Measurements from ENCODE around the gene FCGR2B. TPM values are rescaled to one million over a fixed set of nuclear protein-coding genes. Genes with fewer than 3 reads are reported as not detected.
"Not testable (repeated sequence)": the region's sequence is repeated elsewhere in the genome, so short reads cannot be mapped to it uniquely, and the experiment has no call there.

The FCGR2B gene
- total RNA-seq, 2 donors from 2014 or later: 1.9 to 5.7 TPM

- H3K27ac ChIP-seq: no peak within 1 kb of the TSS
- intact Hi-C loops (cut with DNase I): no loop called here
- no peaks in the 10 kb centered on the region for H3K4me1 ChIP-seq (replicated peaks)
- no peaks in the 10 kb centered on the region for H3K9me3 ChIP-seq
- no peak for TF ChIP-seq CTCF (IDR thresholded peaks at IDR 0.05)
- no peaks in the 10 kb centered on the region for H3K36me3 ChIP-seq
- no peak within 1 kb of the TSS for H3K4me3 ChIP-seq
- no peak for DNase-seq (ENCODE audit: low spot score)
- H3K27me3 ChIP-seq (replicated peaks; ENCODE audit: insufficient read depth): no peaks in the 10 kb centered on the region
- WGBS: 86% methylated on average over 4 of the region's 4 CpGs
These were observed 31.9 kb upstream of the FCGR2B start, which contains the start of gene FCGR3B for GRCh38 chr1:161631076-161631475. Gene FCGR3B, minus strand, starts transcription at chr1:161631176. Its CDS starts 82 bp downstream, at chr1:161631094.

GRCh38 chr1:161634993-161635392 lies 27.9 kb upstream of the FCGR2B start:
- H3K27ac ChIP-seq; H3K36me3 ChIP-seq; H3K4me3 ChIP-seq; DNase-seq (ENCODE audit: low spot score); H3K27me3 ChIP-seq (replicated peaks; ENCODE audit: insufficient read depth); intact Hi-C loops (cut with DNase I); H3K9me3 ChIP-seq; H3K4me1 ChIP-seq (replicated peaks): not testable (repeated sequence)
- WGBS: 62% methylated on average over 2 of the region's 2 CpGs

GRCh38 chr1:161636189-161636782 lies 26.7 kb upstream of the FCGR2B start:
- H3K36me3 ChIP-seq; H3K27ac ChIP-seq; DNase-seq (ENCODE audit: low spot score); H3K4me1 ChIP-seq (replicated peaks); H3K9me3 ChIP-seq; intact Hi-C loops (cut with DNase I); H3K4me3 ChIP-seq; H3K27me3 ChIP-seq (replicated peaks; ENCODE audit: insufficient read depth): not testable (repeated sequence)
- WGBS: no CpG with 5 or more reads among the region's 1 CpG

GRCh38 chr1:161636976-161637375 lies 26.0 kb upstream of the FCGR2B start:
- H3K27ac ChIP-seq; H3K4me1 ChIP-seq (replicated peaks); DNase-seq (ENCODE audit: low spot score); H3K27me3 ChIP-seq (replicated peaks; ENCODE audit: insufficient read depth); intact Hi-C loops (cut with DNase I); H3K36me3 ChIP-seq; H3K4me3 ChIP-seq; H3K9me3 ChIP-seq: not testable (repeated sequence)
- WGBS: 92% methylated on average over 3 of the region's 3 CpGs

GRCh38 chr1:161638251-161638993 lies 24.5 kb upstream of the FCGR2B start:
- H3K9me3 ChIP-seq; H3K36me3 ChIP-seq; intact Hi-C loops (cut with DNase I); H3K27ac ChIP-seq; DNase-seq (ENCODE audit: low spot score); H3K27me3 ChIP-seq (replicated peaks; ENCODE audit: insufficient read depth); H3K4me3 ChIP-seq; H3K4me1 ChIP-seq (replicated peaks): not testable (repeated sequence)
- 56% methylated on average over 3 of the region's 6 CpGs for WGBS

GRCh38 chr1:161639203-161639602 lies 23.7 kb upstream of the FCGR2B start:
- DNase-seq (ENCODE audit: low spot score); H3K4me3 ChIP-seq; intact Hi-C loops (cut with DNase I); H3K27ac ChIP-seq; H3K4me1 ChIP-seq (replicated peaks); H3K9me3 ChIP-seq; H3K27me3 ChIP-seq (replicated peaks; ENCODE audit: insufficient read depth); H3K36me3 ChIP-seq: not testable (repeated sequence)
- 60% methylated on average over 1 of the region's 2 CpGs for WGBS

GRCh38 chr1:161642697-161643096 lies 20.2 kb upstream of the FCGR2B start:
- H3K9me3 ChIP-seq; H3K27ac ChIP-seq; H3K4me1 ChIP-seq (replicated peaks); DNase-seq (ENCODE audit: low spot score); H3K4me3 ChIP-seq; H3K27me3 ChIP-seq (replicated peaks; ENCODE audit: insufficient read depth); H3K36me3 ChIP-seq; intact Hi-C loops (cut with DNase I): not testable (repeated sequence)
- 75% methylated on average over 1 of the region's 1 CpG for WGBS
- peak in 1 of 4 experiments; percentile 11 for TF ChIP-seq CTCF (IDR thresholded peaks at IDR 0.05)

- DNase-seq (ENCODE audit: low spot score); H3K4me3 ChIP-seq; H3K27ac ChIP-seq; H3K36me3 ChIP-seq; H3K9me3 ChIP-seq; H3K4me1 ChIP-seq (replicated peaks); intact Hi-C loops (cut with DNase I); H3K27me3 ChIP-seq (replicated peaks; ENCODE audit: insufficient read depth): not testable (repeated sequence)
- WGBS: 75% methylated on average over 5 of the region's 5 CpGs
These were observed 19.3 kb upstream of the FCGR2B start for GRCh38 chr1:161643481-161644208.

GRCh38 chr1:161644855-161645254 lies 18.1 kb upstream of the FCGR2B start:
- H3K27me3 ChIP-seq (replicated peaks; ENCODE audit: insufficient read depth); intact Hi-C loops (cut with DNase I); H3K27ac ChIP-seq: not testable (repeated sequence)

More at GRCh38 chr1:161644855-161645254, 18.1 kb upstream of the FCGR2B start:
- H3K9me3 ChIP-seq; DNase-seq (ENCODE audit: low spot score); H3K4me1 ChIP-seq (replicated peaks); H3K4me3 ChIP-seq; H3K36me3 ChIP-seq: not testable (repeated sequence)
- WGBS: 75% methylated on average over 1 of the region's 1 CpG
